ENCODE results near the gene REC8. TPM values are rescaled to one million over a fixed set of nuclear protein-coding genes. Genes with fewer than 3 reads are reported as not detected.
A peak's percentile ranks its signal among the peaks of the same experiment; 100 is the strongest.
"Not testable (repeated sequence)": the region's sequence is repeated elsewhere in the genome, so short reads cannot be mapped to it uniquely, and the experiment has no call there.

Gene REC8
- total RNA-seq, 1 experiment from 2014 or later = 9.8 TPM

DNA sequence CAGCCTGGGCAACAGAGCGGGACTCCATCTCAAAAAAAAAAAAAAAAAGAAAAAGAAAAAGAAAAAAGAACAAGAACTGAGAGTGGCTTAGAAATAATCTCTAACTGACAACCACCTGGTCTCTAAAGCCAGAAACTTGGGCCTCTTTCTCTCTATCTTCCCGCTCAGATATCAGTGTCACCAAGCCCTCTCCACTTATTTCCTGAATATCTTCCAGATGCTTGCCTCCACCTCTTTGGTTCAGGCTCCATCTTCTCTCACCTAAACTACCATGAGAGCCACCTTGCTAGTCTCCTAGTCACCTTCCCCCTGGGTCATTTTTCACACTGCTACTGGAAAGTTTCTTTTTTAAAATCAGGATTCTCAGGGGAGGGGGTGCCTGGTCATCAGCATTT lies 25.2 kb downstream of the REC8 start:
- no TSS peak for BruUV-seq (replicated peaks)
- Histone ChIP-seq H3K4me1 (ENCODE audit: control insufficient read depth, insufficient read depth, low read length) (peaks cover 2% of the 10 kb centered on the region), H3K36me3 (ENCODE audit: control insufficient read depth, insufficient read depth, low read length) (peaks cover 4% of the 10 kb centered on the region), H3K9me3 (ENCODE audit: control insufficient read depth, insufficient read depth, low read depth, low read length) (no peaks in the 10 kb centered on the region), H3K27me3 (ENCODE audit: control insufficient read depth, insufficient read depth, low read length) (no peaks in the 10 kb centered on the region), H3K4me3 (ENCODE audit: low read depth in 2 of 2, low read length in 2 of 2) (peak overlapping the region; percentile 68 to 73; a peak in 3 of 4 replicates), H3K27ac (ENCODE audit: low read length) (peak overlapping the region; percentile 92; the same call in 1 of the 2 replicates)
- in situ Hi-C loops (cut with HindIII; ENCODE audit: low pct_unique_long_range_greater_than_20kb, low sequenced_read_pairs) (no loop called here), intact Hi-C loops (cut with micrococcal nuclease; ENCODE audit: unreplicated experiment) (no loop called here)
- ChIA-PET CTCF (no interaction called here), POLR2A (no interaction called here)
- no peak for DNase-seq (ENCODE audit: low read depth, low spot score)
- TF ChIP-seq TCF7L2 (IDR thresholded peaks at IDR 0.05; ENCODE audit: low read depth, low read length) = no peak
- TF ChIP-seq, protein P1, sequence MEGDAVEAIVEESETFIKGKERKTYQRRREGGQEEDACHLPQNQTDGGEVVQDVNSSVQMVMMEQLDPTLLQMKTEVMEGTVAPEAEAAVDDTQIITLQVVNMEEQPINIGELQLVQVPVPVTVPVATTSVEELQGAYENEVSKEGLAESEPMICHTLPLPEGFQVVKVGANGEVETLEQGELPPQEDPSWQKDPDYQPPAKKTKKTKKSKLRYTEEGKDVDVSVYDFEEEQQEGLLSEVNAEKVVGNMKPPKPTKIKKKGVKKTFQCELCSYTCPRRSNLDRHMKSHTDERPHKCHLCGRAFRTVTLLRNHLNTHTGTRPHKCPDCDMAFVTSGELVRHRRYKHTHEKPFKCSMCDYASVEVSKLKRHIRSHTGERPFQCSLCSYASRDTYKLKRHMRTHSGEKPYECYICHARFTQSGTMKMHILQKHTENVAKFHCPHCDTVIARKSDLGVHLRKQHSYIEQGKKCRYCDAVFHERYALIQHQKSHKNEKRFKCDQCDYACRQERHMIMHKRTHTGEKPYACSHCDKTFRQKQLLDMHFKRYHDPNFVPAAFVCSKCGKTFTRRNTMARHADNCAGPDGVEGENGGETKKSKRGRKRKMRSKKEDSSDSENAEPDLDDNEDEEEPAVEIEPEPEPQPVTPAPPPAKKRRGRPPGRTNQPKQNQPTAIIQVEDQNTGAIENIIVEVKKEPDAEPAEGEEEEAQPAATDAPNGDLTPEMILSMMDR (IDR thresholded peaks at IDR 0.05) = no peak
- no peak for TF ChIP-seq POLR2AphosphoS5 (IDR thresholded peaks at IDR 0.05; ENCODE audit: low read depth, low read length)
- no peak for TF ChIP-seq SIN3A (IDR thresholded peaks at IDR 0.05; ENCODE audit: borderline replicate concordance, insufficient read depth, low read depth, low read length)
- ATAC-seq = no peak

DNA sequence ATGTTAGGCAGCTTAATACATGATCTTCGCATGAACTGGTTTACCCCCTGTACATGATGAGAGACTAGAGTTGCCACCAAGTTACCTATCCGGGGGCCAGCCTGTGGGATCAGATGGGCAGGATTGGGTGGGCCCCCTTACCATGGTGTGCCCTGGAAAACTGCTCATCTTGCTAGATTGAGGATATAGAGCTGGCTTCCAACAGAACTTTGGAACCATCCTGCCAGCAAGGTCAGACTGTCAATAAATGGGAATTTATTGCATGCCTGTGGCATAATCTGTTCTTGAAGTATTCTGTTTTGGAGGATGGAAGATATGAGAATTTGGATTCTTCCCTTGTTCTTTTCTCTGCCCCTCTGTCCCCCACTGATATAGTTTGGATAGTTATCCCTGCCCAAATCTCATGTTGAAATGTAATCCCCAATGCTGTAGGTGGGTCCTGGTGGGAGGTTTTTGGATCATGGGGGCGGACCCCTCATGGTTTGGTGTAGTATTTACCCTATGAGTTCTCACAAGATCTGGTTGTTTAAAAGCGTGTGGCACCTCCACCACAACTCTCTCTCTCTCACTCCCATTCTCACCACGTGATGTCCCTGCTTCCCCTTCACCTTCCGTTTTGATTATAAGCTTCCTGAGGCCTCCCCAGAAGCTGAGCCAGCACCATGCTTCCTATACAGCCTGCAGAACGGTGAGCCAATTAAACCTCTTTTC lies 27.1 kb downstream of the REC8 start:
- intact Hi-C loops (cut with micrococcal nuclease; ENCODE audit: unreplicated experiment) (no loop called here), in situ Hi-C loops (cut with HindIII; ENCODE audit: low pct_unique_long_range_greater_than_20kb, low sequenced_read_pairs) (no loop called here)
- no peak overlapping the region for H3K27ac ChIP-seq (ENCODE audit: low read length)
- H3K27me3 ChIP-seq (ENCODE audit: control insufficient read depth, insufficient read depth, low read length) = no peaks in the 10 kb centered on the region
- TF ChIP-seq SIN3A (IDR thresholded peaks at IDR 0.05; ENCODE audit: borderline replicate concordance, insufficient read depth, low read depth, low read length) (no peak), TCF7L2 (IDR thresholded peaks at IDR 0.05; ENCODE audit: low read depth, low read length) (no peak), POLR2AphosphoS5 (IDR thresholded peaks at IDR 0.05; ENCODE audit: low read depth, low read length) (no peak)
- TF ChIP-seq, protein P1 (IDR thresholded peaks at IDR 0.05) = no peak
- TF ChIP-seq, protein P2, sequence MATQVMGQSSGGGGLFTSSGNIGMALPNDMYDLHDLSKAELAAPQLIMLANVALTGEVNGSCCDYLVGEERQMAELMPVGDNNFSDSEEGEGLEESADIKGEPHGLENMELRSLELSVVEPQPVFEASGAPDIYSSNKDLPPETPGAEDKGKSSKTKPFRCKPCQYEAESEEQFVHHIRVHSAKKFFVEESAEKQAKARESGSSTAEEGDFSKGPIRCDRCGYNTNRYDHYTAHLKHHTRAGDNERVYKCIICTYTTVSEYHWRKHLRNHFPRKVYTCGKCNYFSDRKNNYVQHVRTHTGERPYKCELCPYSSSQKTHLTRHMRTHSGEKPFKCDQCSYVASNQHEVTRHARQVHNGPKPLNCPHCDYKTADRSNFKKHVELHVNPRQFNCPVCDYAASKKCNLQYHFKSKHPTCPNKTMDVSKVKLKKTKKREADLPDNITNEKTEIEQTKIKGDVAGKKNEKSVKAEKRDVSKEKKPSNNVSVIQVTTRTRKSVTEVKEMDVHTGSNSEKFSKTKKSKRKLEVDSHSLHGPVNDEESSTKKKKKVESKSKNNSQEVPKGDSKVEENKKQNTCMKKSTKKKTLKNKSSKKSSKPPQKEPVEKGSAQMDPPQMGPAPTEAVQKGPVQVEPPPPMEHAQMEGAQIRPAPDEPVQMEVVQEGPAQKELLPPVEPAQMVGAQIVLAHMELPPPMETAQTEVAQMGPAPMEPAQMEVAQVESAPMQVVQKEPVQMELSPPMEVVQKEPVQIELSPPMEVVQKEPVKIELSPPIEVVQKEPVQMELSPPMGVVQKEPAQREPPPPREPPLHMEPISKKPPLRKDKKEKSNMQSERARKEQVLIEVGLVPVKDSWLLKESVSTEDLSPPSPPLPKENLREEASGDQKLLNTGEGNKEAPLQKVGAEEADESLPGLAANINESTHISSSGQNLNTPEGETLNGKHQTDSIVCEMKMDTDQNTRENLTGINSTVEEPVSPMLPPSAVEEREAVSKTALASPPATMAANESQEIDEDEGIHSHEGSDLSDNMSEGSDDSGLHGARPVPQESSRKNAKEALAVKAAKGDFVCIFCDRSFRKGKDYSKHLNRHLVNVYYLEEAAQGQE (IDR thresholded peaks at IDR 0.05; ENCODE audit: insufficient read depth in 1 of 2, low read depth in 2 of 2, low read length in 1 of 2) = no peak
- peaks cover 2% of the 10 kb centered on the region for H3K4me1 ChIP-seq (ENCODE audit: control insufficient read depth, insufficient read depth, low read length)
- no peak for ATAC-seq
- BruUV-seq (replicated peaks) = TSS peak; percentile 38
- H3K36me3 ChIP-seq (ENCODE audit: control insufficient read depth, insufficient read depth, low read length) = peaks cover 4% of the 10 kb centered on the region
- CTCF ChIA-PET = interaction anchor here (0.7 kb wide), 1 partner anchor 88 kb away, joined by 10 read pairs; no protein-coding TSS in a partner anchor
- POLR2A ChIA-PET = no interaction called here
- no peaks in the 10 kb centered on the region for H3K9me3 ChIP-seq (ENCODE audit: control insufficient read depth, insufficient read depth, low read depth, low read length)
- DNase-seq (ENCODE audit: low read depth, low spot score) = no peak
- H3K4me3 ChIP-seq (ENCODE audit: low read depth in 2 of 2, low read length in 2 of 2) = no peak overlapping the region

DNA sequence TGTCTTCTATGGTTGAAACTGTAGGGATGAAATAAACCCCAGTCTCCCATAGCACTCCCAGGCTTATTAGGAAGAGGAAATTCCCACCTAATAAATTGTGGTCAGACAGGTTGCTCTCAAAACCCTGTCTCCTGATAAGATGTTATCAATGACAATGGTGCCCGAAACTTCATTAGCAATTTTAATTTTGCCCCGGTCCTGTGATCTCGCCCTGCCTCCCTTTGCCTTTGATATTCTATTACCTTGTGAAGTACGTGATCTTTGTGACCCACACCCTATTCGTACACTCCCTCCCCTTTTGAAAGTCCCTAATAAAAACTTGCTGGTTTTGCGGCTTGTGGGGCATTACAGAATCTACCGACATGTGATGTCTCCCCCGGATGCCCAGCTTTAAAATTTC lies 30.7 kb downstream of the REC8 start:
- intact Hi-C loops (cut with micrococcal nuclease; ENCODE audit: unreplicated experiment); POLR2A ChIA-PET; H3K36me3 ChIP-seq (ENCODE audit: control insufficient read depth, insufficient read depth, low read length); DNase-seq (ENCODE audit: low read depth, low spot score); H3K4me1 ChIP-seq (ENCODE audit: control insufficient read depth, insufficient read depth, low read length); in situ Hi-C loops (cut with HindIII; ENCODE audit: low pct_unique_long_range_greater_than_20kb, low sequenced_read_pairs); H3K27ac ChIP-seq (ENCODE audit: low read length); BruUV-seq (replicated peaks); H3K4me3 ChIP-seq (ENCODE audit: low read depth in 2 of 2, low read length in 2 of 2); H3K9me3 ChIP-seq (ENCODE audit: control insufficient read depth, insufficient read depth, low read depth, low read length); ATAC-seq; H3K27me3 ChIP-seq (ENCODE audit: control insufficient read depth, insufficient read depth, low read length); CTCF ChIA-PET: not testable (repeated sequence)

DNA sequence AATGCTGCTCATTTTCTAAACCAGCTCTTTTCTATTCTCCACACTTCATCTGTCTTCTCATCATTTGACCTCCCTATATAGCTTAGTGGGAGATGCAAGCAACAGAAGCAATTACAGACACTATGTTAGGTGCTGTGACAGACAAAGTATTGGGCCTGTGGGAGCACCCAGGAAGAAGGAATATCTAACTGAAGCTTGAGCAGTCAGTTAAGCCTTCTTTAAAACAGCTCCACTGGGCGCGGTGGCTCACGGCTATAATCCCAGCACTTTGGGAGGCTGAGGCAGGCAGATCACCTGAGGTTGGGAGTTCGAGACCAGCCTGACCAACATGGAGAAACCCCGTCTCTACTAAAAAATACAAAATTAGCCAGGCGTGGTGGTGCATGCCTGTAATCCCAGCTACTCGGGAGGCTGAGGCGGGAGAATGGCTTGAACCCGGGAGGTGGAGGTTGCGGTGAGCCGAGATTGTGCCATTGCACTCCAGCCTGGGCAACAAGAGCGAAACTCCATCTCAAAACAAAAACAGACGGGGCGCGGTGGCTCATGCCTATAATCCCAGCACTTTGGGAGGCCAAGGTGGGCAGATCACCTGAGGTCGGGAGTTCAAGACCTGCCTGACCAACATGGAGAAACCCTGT lies 31.5 kb downstream of the REC8 start:
- DNase-seq (ENCODE audit: low read depth, low spot score); intact Hi-C loops (cut with micrococcal nuclease; ENCODE audit: unreplicated experiment); BruUV-seq (replicated peaks); H3K27me3 ChIP-seq (ENCODE audit: control insufficient read depth, insufficient read depth, low read length); CTCF ChIA-PET; H3K4me1 ChIP-seq (ENCODE audit: control insufficient read depth, insufficient read depth, low read length); POLR2A ChIA-PET; H3K9me3 ChIP-seq (ENCODE audit: control insufficient read depth, insufficient read depth, low read depth, low read length); H3K36me3 ChIP-seq (ENCODE audit: control insufficient read depth, insufficient read depth, low read length); ATAC-seq; H3K27ac ChIP-seq (ENCODE audit: low read length); H3K4me3 ChIP-seq (ENCODE audit: low read depth in 2 of 2, low read length in 2 of 2); in situ Hi-C loops (cut with HindIII; ENCODE audit: low pct_unique_long_range_greater_than_20kb, low sequenced_read_pairs): not testable (repeated sequence)
